Measurements from ENCODE around the gene PKIG.

The PKIG gene

GRCh38 chr20:44594730-44595129 lies 12.4 kb downstream of the PKIG start:
- in situ Hi-C loops (cut with MboI; ENCODE audit: low sequenced_read_pairs) = no loop called here

- in situ Hi-C loops (cut with MboI; ENCODE audit: low sequenced_read_pairs) = no loop called here
Measured at GRCh38 chr20:44596010-44596409, 13.6 kb downstream of the PKIG start.

- in situ Hi-C loops (cut with MboI; ENCODE audit: low sequenced_read_pairs) = no loop called here
Measured at GRCh38 chr20:44596876-44597275, 14.5 kb downstream of the PKIG start.

- in situ Hi-C loops (cut with MboI; ENCODE audit: low sequenced_read_pairs) = no loop called here
Measured at GRCh38 chr20:44597516-44597915, 15.1 kb downstream of the PKIG start.

- in situ Hi-C loops (cut with MboI; ENCODE audit: low sequenced_read_pairs) = no loop called here
Measured at GRCh38 chr20:44597930-44598329, 15.6 kb downstream of the PKIG start.

GRCh38 chr20:44598423-44599305 lies 16.3 kb downstream of the PKIG start:
- in situ Hi-C loops (cut with MboI; ENCODE audit: low sequenced_read_pairs) = no loop called here

GRCh38 chr20:44599715-44600114 lies 17.3 kb downstream of the PKIG start:
- in situ Hi-C loops (cut with MboI; ENCODE audit: low sequenced_read_pairs) = no loop called here

GRCh38 chr20:44600301-44600700 lies 17.9 kb downstream of the PKIG start:
- in situ Hi-C loops (cut with MboI; ENCODE audit: low sequenced_read_pairs) = no loop called here

GRCh38 chr20:44600758-44601201 lies 18.4 kb downstream of the PKIG start:
- in situ Hi-C loops (cut with MboI; ENCODE audit: low sequenced_read_pairs) = no loop called here

- in situ Hi-C loops (cut with MboI; ENCODE audit: low sequenced_read_pairs) = no loop called here
Measured at GRCh38 chr20:44601236-44601671, 18.9 kb downstream of the PKIG start.

GRCh38 chr20:44601801-44602204 lies 19.4 kb downstream of the PKIG start:
- in situ Hi-C loops (cut with MboI; ENCODE audit: low sequenced_read_pairs) = no loop called here

- in situ Hi-C loops (cut with MboI; ENCODE audit: low sequenced_read_pairs) = no loop called here
Measured at GRCh38 chr20:44603327-44603726, 20.9 kb downstream of the PKIG start.

- in situ Hi-C loops (cut with MboI; ENCODE audit: low sequenced_read_pairs) = no loop called here
Measured at GRCh38 chr20:44606725-44607441, 24.5 kb downstream of the PKIG start.

- in situ Hi-C loops (cut with MboI; ENCODE audit: low sequenced_read_pairs) = no loop called here
Measured at GRCh38 chr20:44609006-44609515, 26.7 kb downstream of the PKIG start.

- in situ Hi-C loops (cut with MboI; ENCODE audit: low sequenced_read_pairs) = no loop called here
Measured at GRCh38 chr20:44609516-44610312, 27.3 kb downstream of the PKIG start.

GRCh38 chr20:44610313-44610962 lies 28.1 kb downstream of the PKIG start:
- in situ Hi-C loops (cut with MboI; ENCODE audit: low sequenced_read_pairs) = no loop called here

- in situ Hi-C loops (cut with MboI; ENCODE audit: low sequenced_read_pairs) = no loop called here
Measured at GRCh38 chr20:44613575-44613974, 31.2 kb downstream of the PKIG start.

- in situ Hi-C loops (cut with MboI; ENCODE audit: low sequenced_read_pairs) = no loop called here
Measured at GRCh38 chr20:44614525-44614924, 32.1 kb downstream of the PKIG start.

- in situ Hi-C loops (cut with MboI; ENCODE audit: low sequenced_read_pairs) = no loop called here
Measured at GRCh38 chr20:44615169-44615791, 32.9 kb downstream of the PKIG start.

All from HL-60/S4 treated with retinoic acid at 250 ng/mL for 4 days and 3 days (cell line).